HCT116 (cell line): ENCODE data around the gene FNDC3B. TPM values are rescaled to one million over a fixed set of nuclear protein-coding genes. Genes with fewer than 3 reads are reported as not detected.

Experiments used
- ATAC-seq: fragments of 200-7000 bp; cut with Tn5 transposase; 2 replicates; pipeline ENCODE4 v1.9.1; 2020; ENCODE audit warnings: mild to moderate bottlenecking, moderate library complexity
- BruUV-seq: library from RNA; stranded (reverse); fragments of 400-500 nt; replicated peaks from 2 replicates; lab custom pipeline; 2021; lab: Mats Ljungman, UMichigan
- CTCF ChIA-PET: fragments of 300-600 bp; sonication (Branson Sonifier 250); formaldehyde crosslinking; loops from one replicate; lab custom pipeline; 2021; ENCODE audit warnings: antibody characterized with exemption; lab: Charles Lee
- POLR2A ChIA-PET: fragments of 300-600, 350-600 bp; sonication (Branson Sonifier 250); formaldehyde crosslinking; loops from one replicate; lab custom pipeline; 2021; ENCODE audit warnings: antibody characterized with exemption; lab: Charles Lee
- RAD21 ChIA-PET, 2 experiments: fragments of 300-600 bp; sonication (Branson Sonifier 250); formaldehyde crosslinking; loops; one replicate each; lab custom pipeline; 2023; ENCODE audit warnings: low total read pairs in 2 of 2; ENCODE audit not compliant: uncharacterized antibody in 2 of 2, unreplicated experiment in 2 of 2, low non-redundant PET in 1 of 2; lab: Charles Lee
- DNase-seq: peaks from one replicate; pipeline ENCODE4 v3.0.0-alpha.2; 2010; ENCODE audit warnings: low read depth, low spot score
- H2AFZ ChIP-seq: fragments of 200-600 bp; shearing (Covaris generic), sonication (generic); 2 replicates; pipeline ENCODE4 v1.6.1; 2017; ENCODE audit warnings: low read depth, mixed run types, mixed read lengths, antibody characterized with exemption, low read length; ENCODE audit not compliant: poor library complexity, severe bottlenecking
- H3K27ac ChIP-seq: 2 replicates; pipeline ENCODE4 v1.5.1; 2012; ENCODE audit warnings: low read depth, low read length
- H3K27me3 ChIP-seq: fragments of 200-600 bp; sonication (generic); 2 replicates; pipeline ENCODE4 v1.6.1; 2016; ENCODE audit warnings: mixed run types, low read length, mixed read lengths; ENCODE audit not compliant: insufficient read depth
- H3K36me3 ChIP-seq, 2 experiments: fragments of 200-500 bp in 1 of 2; fragments of 200-600 bp in 1 of 2; sonication (Bioruptor generic) in 1 of 2; sonication (generic) in 1 of 2; 2 replicates each; pipeline versions ENCODE4 v1.5.1 to v1.6.1; 2014 to 2016; ENCODE audit warnings: low read length in 2 of 2, inconsistent platforms in 1 of 2, mixed read lengths in 1 of 2, mixed run types in 1 of 2; ENCODE audit not compliant: insufficient read depth in 2 of 2, control insufficient read depth in 1 of 2
- H3K4me1 ChIP-seq, 2 experiments: fragments of 200-600 bp in 1 of 2; sonication (generic) in 1 of 2; 2 replicates each; pipeline versions ENCODE4 v1.5.1 to v1.6.1; 2012 to 2017; ENCODE audit warnings: low read length in 2 of 2, inconsistent platforms in 1 of 2, mild to moderate bottlenecking in 1 of 2, mixed read lengths in 1 of 2, mixed run types in 1 of 2, moderate library complexity in 1 of 2; ENCODE audit not compliant: insufficient read depth in 2 of 2, control insufficient read depth in 1 of 2
- H3K4me2 ChIP-seq: fragments of 200-600 bp; sonication (generic); 2 replicates; pipeline ENCODE4 v1.6.1; 2017; ENCODE audit warnings: mixed run types, low read length, mixed read lengths
- H3K4me3 ChIP-seq, 2 experiments: fragments of 200-600 bp in 1 of 2; sonication (generic) in 1 of 2; replicated peaks in 1 of 2; 2 replicates each; pipeline ENCODE4 v1.5.1; 2011 to 2016; ENCODE audit warnings: low read length in 2 of 2, control low read depth in 1 of 2, low read depth in 1 of 2, mild to moderate bottlenecking in 1 of 2, mixed read lengths in 1 of 2, mixed run types in 1 of 2
- H3K79me2 ChIP-seq: fragments of 200-600 bp; sonication (generic); 2 replicates; pipeline ENCODE4 v1.6.1; 2017; ENCODE audit warnings: mild to moderate bottlenecking, mixed run types, low read length, moderate library complexity, mixed read lengths; ENCODE audit not compliant: insufficient read depth
- H3K9ac ChIP-seq: fragments of 200-600 bp; sonication (generic); 2 replicates; pipeline ENCODE4 v1.6.1; 2016; ENCODE audit warnings: low read length, mixed read lengths
- H3K9me2 ChIP-seq: fragments of 200-600 bp; sonication (generic), shearing (Covaris generic); 2 replicates; pipeline ENCODE4 v1.6.1; 2017; ENCODE audit warnings: mixed run types, mild to moderate bottlenecking, moderate library complexity; ENCODE audit not compliant: insufficient read depth
- H3K9me3 ChIP-seq, 2 experiments: fragments of 200-500 bp in 1 of 2; fragments of 200-600 bp in 1 of 2; sonication (Bioruptor generic) in 1 of 2; sonication (generic) in 1 of 2; 2 replicates each; pipeline ENCODE4 v1.6.1; 2014 to 2017; ENCODE audit warnings: low read length in 2 of 2, mixed read lengths in 2 of 2, inconsistent platforms in 1 of 2, low read depth in 1 of 2, mild to moderate bottlenecking in 1 of 2, mixed run types in 1 of 2, moderate library complexity in 1 of 2; ENCODE audit not compliant: control insufficient read depth in 1 of 2, insufficient read depth in 1 of 2
- H4K20me1 ChIP-seq: fragments of 200-600 bp; sonication (generic), shearing (Covaris generic); 2 replicates; pipeline ENCODE4 v1.6.1; 2017; ENCODE audit warnings: mixed run types, mild to moderate bottlenecking, moderate library complexity; ENCODE audit not compliant: insufficient read depth
- CEBPB ChIP-seq: IDR thresholded peaks from 2 replicates; pipeline ENCODE4 v1.6.1; 2012; ENCODE audit warnings: low read depth
- CTCF ChIP-seq, 3 experiments: fragments of 200-600 bp in 1 of 3; sonication (generic) in 1 of 3; IDR thresholded peaks in 2 of 3; conservative IDR thresholded peaks in 1 of 3; 2 replicates each; pipeline ENCODE4 v1.5.1; 2012 to 2017; ENCODE audit warnings: low read depth in 2 of 3, low read length in 2 of 3, antibody characterized with exemption in 1 of 3, borderline replicate concordance in 1 of 3, control low read depth in 1 of 3, mild to moderate bottlenecking in 1 of 3, mixed read lengths in 1 of 3, mixed run types in 1 of 3, moderate library complexity in 1 of 3; ENCODE audit not compliant: insufficient read depth in 1 of 3
- EZH2 ChIP-seq: fragments of 200-600 bp; sonication (generic); IDR thresholded peaks from 2 replicates; pipeline ENCODE4 v1.6.1; 2017; ENCODE audit warnings: antibody characterized with exemption, mixed run types
- FOSL1 ChIP-seq: IDR thresholded peaks from 2 replicates; pipeline ENCODE4 v1.6.1; 2012; ENCODE audit warnings: low read depth
- JUND ChIP-seq: IDR thresholded peaks from 2 replicates; pipeline ENCODE4 v1.6.1; 2012
- POLR2AphosphoS5 ChIP-seq: IDR thresholded peaks from 2 replicates; pipeline ENCODE4 v1.6.1; 2011; ENCODE audit warnings: mild to moderate bottlenecking, low read depth, low read length, moderate library complexity
- SP1 ChIP-seq: IDR thresholded peaks from 2 replicates; pipeline ENCODE4 v1.6.1; 2012; ENCODE audit warnings: low read depth
- SRF ChIP-seq: IDR thresholded peaks from 2 replicates; pipeline ENCODE4 v1.6.1; 2012; ENCODE audit warnings: low read depth
- TCF7L2 ChIP-seq: IDR thresholded peaks from 2 replicates; pipeline ENCODE4 v1.7.0; 2011; ENCODE audit warnings: borderline replicate concordance, inconsistent platforms; ENCODE audit not compliant: insufficient read depth, insufficient read length; ENCODE audit errors: extremely low read depth
- YY1 ChIP-seq: IDR thresholded peaks from 2 replicates; pipeline ENCODE4 v1.6.1; 2011; ENCODE audit warnings: low read length, low read depth, moderate library complexity, mild to moderate bottlenecking; ENCODE audit not compliant: insufficient replicate concordance; ENCODE audit errors: extremely low read depth
- ZBTB33 ChIP-seq: IDR thresholded peaks from 2 replicates; pipeline ENCODE4 v1.6.1; 2011; ENCODE audit warnings: mild to moderate bottlenecking, low read length, moderate library complexity; ENCODE audit not compliant: insufficient replicate concordance; ENCODE audit errors: extremely low read depth
- intact Hi-C: fragments of 100-400 bp; cut with micrococcal nuclease; formaldehyde crosslinking; loops from 2 replicates; pipeline ENCODE4 v1.10.0; 2022
- total RNA-seq: library from RNA; stranded (reverse); gene quantifications from one replicate; pipeline ENCODE4 v1.2.1, GENCODE V29; 2021; ENCODE audit not compliant: unreplicated experiment
- TF ChIP-seq, protein P1 (sequence below): IDR thresholded peaks from 2 replicates; pipeline ENCODE4 v1.6.1; 2012

The FNDC3B gene
- total RNA-seq, 1 experiment from 2014 or later = 45.7 TPM

- no peak overlapping the region for H3K4me3 ChIP-seq
- H3K36me3 ChIP-seq = no peaks in the 10 kb centered on the region
- ChIA-PET CTCF (no interaction called here), RAD21 (no interaction called here), POLR2A (no interaction called here)
- no peak overlapping the region for H3K27ac ChIP-seq
- H2AFZ ChIP-seq = no peak overlapping the region
- no peaks in the 10 kb centered on the region for H3K9me2 ChIP-seq
- no TSS peak for BruUV-seq
- ATAC-seq (no peak), DNase-seq (no peak)
- H4K20me1 ChIP-seq = no peaks in the 10 kb centered on the region
- H3K9me3 ChIP-seq = no peaks in the 10 kb centered on the region
- intact Hi-C loops = no loop called here
- H3K79me2 ChIP-seq = peaks cover 3% of the 10 kb centered on the region; the same call in 1 of the 2 replicates
- H3K4me2 ChIP-seq = no peak overlapping the region
- H3K27me3 ChIP-seq = no peaks in the 10 kb centered on the region
- H3K4me1 ChIP-seq = no peaks in the 10 kb centered on the region
- TF ChIP-seq POLR2AphosphoS5 = no peak
- no peak overlapping the region for H3K9ac ChIP-seq
Measured at GRCh38 chr3:172191629-172192028, 152.3 kb downstream of the FNDC3B start.

GRCh38 chr3:172192830-172193415 is 153.5 kb downstream of the FNDC3B start:
- Histone ChIP-seq H3K9ac (no peak overlapping the region), H3K4me2 (no peak overlapping the region), H2AFZ (no peak overlapping the region), H3K9me2 (no peaks in the 10 kb centered on the region), H3K4me1 (no peaks in the 10 kb centered on the region), H3K36me3 (no peaks in the 10 kb centered on the region), H3K79me2 (peaks cover 3% of the 10 kb centered on the region; the same call in 1 of the 2 replicates), H3K4me3 (no peak overlapping the region), H3K27ac (no peak overlapping the region), H3K27me3 (no peaks in the 10 kb centered on the region), H4K20me1 (no peaks in the 10 kb centered on the region), H3K9me3 (no peaks in the 10 kb centered on the region)
- TF ChIP-seq FOSL1 (no peak), CTCF (IDR thresholded peaks at IDR 0.05 in 2 of 3, conservative IDR thresholded peaks at IDR 0.05 in 1 of 3; ENCODE audit: borderline replicate concordance in 1 of 3, insufficient read depth in 1 of 3, low read depth in 2 of 3, low read length in 2 of 3) (no peak), JUND (no peak), CEBPB (no peak), SP1 (no peak), EZH2 (no peak), SRF (no peak), ZBTB33 (no peak), TCF7L2 (no peak), YY1 (no peak)
- TF ChIP-seq, protein P1, sequence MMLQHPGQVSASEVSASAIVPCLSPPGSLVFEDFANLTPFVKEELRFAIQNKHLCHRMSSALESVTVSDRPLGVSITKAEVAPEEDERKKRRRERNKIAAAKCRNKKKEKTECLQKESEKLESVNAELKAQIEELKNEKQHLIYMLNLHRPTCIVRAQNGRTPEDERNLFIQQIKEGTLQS = no peak
- POLR2A ChIA-PET = no interaction called here
- CTCF ChIA-PET = no interaction called here
- DNase-seq (no peak), ATAC-seq (no peak)
- intact Hi-C loops = no loop called here
- RAD21 ChIA-PET = no interaction called here
- no TSS peak for BruUV-seq
